Skeletal muscle tissue (tissue), 4 donors: ENCODE data around the gene MORN5. TPM values are rescaled to one million over a fixed set of nuclear protein-coding genes. Genes with fewer than 3 reads are reported as not detected.

Experiments
- H3K27ac ChIP-seq: one replicate; pipeline ENCODE4 v1.7.0; 2013; ENCODE audit warnings: mild to moderate bottlenecking, low read depth, low read length, inconsistent platforms
- H3K27me3 ChIP-seq, 3 donors: one replicate each; pipeline ENCODE4 v1.7.0; 2013; ENCODE audit warnings: low read length in 3 of 3; ENCODE audit not compliant: control insufficient read depth in 3 of 3, insufficient read depth in 3 of 3
- H3K36me3 ChIP-seq, 3 donors: one replicate each; pipeline ENCODE4 v1.7.0; 2013; ENCODE audit warnings: low read length in 3 of 3; ENCODE audit not compliant: control insufficient read depth in 3 of 3, insufficient read depth in 3 of 3
- H3K4me1 ChIP-seq, 3 donors: one replicate each; pipeline ENCODE4 v1.7.0; 2013; ENCODE audit warnings: low read length in 3 of 3, mild to moderate bottlenecking in 3 of 3; ENCODE audit not compliant: control insufficient read depth in 3 of 3, insufficient read depth in 3 of 3
- H3K4me3 ChIP-seq, 3 donors: one replicate each; pipeline ENCODE4 v1.7.0; 2013; ENCODE audit warnings: low read length in 3 of 3
- H3K9ac ChIP-seq, 3 donors: one replicate each; pipeline ENCODE4 v1.7.0; 2013; ENCODE audit warnings: low read length in 3 of 3, mild to moderate bottlenecking in 3 of 3, moderate library complexity in 2 of 3, low read depth in 1 of 3
- H3K9me3 ChIP-seq, 3 donors: one replicate each; pipeline ENCODE4 v1.7.0; 2013; ENCODE audit warnings: low read length in 3 of 3; ENCODE audit not compliant: control insufficient read depth in 3 of 3
- total RNA-seq: library from RNA; depleted of rRNA; stranded (reverse); fragments of >200 nt; gene quantifications from one replicate; pipeline ENCODE4 v1.2.3, GENCODE V29; 2014
- donor health status: Osteomylitis.

MORN5 gene
- total RNA-seq, 1 donor from 2014 or later, result not detected

GRCh38 chr9:122186301-122186700 is 26.6 kb downstream of the MORN5 start:
- no peak overlapping the region for H3K4me3 ChIP-seq
- no peak overlapping the region for H3K27ac ChIP-seq
- H3K4me1 ChIP-seq, result no peaks in the 10 kb centered on the region
- peaks cover 5 to 12% (median 8%) of the 10 kb centered on the region in 3 donors for H3K27me3 ChIP-seq
- no peaks in the 10 kb centered on the region for H3K9me3 ChIP-seq
- H3K36me3 ChIP-seq, result no peaks in the 10 kb centered on the region
- no peak overlapping the region for H3K9ac ChIP-seq

- Histone ChIP-seq H3K9ac (no peak overlapping the region), H3K27ac (no peak overlapping the region), H3K36me3 (no peaks in the 10 kb centered on the region), H3K27me3 (peaks cover 1 to 11% (median 5%) of the 10 kb centered on the region in 3 donors), H3K4me1 (no peaks in the 10 kb centered on the region), H3K4me3 (no peak overlapping the region), H3K9me3 (no peaks in the 10 kb centered on the region)
Measured at GRCh38 chr9:122186777-122187470, 27.2 kb downstream of the MORN5 start.

- Histone ChIP-seq H3K4me1 (no peaks in the 10 kb centered on the region), H3K27me3 (peaks cover 0 to 9% (median 0%) of the 10 kb centered on the region in 3 donors), H3K36me3 (no peaks in the 10 kb centered on the region), H3K9ac (no peak overlapping the region), H3K27ac (no peak overlapping the region), H3K4me3 (no peak overlapping the region), H3K9me3 (no peaks in the 10 kb centered on the region)
Measured at GRCh38 chr9:122188369-122188768, 28.7 kb downstream of the MORN5 start.

- Histone ChIP-seq H3K27me3 (peaks cover 0 to 9% (median 0%) of the 10 kb centered on the region in 3 donors), H3K36me3 (no peaks in the 10 kb centered on the region), H3K27ac (no peak overlapping the region), H3K9ac (no peak overlapping the region), H3K9me3 (no peaks in the 10 kb centered on the region), H3K4me1 (no peaks in the 10 kb centered on the region), H3K4me3 (no peak overlapping the region)
Measured at GRCh38 chr9:122190597-122191381, 31.1 kb downstream of the MORN5 start.

- Histone ChIP-seq H3K4me1 (no peaks in the 10 kb centered on the region), H3K27ac (no peak overlapping the region), H3K4me3 (no peak overlapping the region), H3K27me3 (peaks cover 0 to 9% (median 3%) of the 10 kb centered on the region in 3 donors), H3K36me3 (no peaks in the 10 kb centered on the region), H3K9ac (no peak overlapping the region), H3K9me3 (no peaks in the 10 kb centered on the region)
Measured at GRCh38 chr9:122191584-122191983, 31.9 kb downstream of the MORN5 start.

- Histone ChIP-seq H3K9ac (no peak overlapping the region), H3K9me3 (no peaks in the 10 kb centered on the region)
Measured at GRCh38 chr9:122192261-122192875, 32.7 kb downstream of the MORN5 start.

GRCh38 chr9:122192914-122193525 is 33.3 kb downstream of the MORN5 start:
- Histone ChIP-seq H3K9ac (no peak overlapping the region), H3K27me3 (peaks cover 5 to 14% (median 11%) of the 10 kb centered on the region in 3 donors), H3K9me3 (no peaks in the 10 kb centered on the region), H3K4me3 (no peak overlapping the region), H3K36me3 (no peaks in the 10 kb centered on the region), H3K27ac (no peak overlapping the region), H3K4me1 (no peaks in the 10 kb centered on the region)

More at GRCh38 chr9:122192261-122192875, 32.7 kb downstream of the MORN5 start:
- Histone ChIP-seq H3K4me3 (no peak overlapping the region), H3K36me3 (no peaks in the 10 kb centered on the region), H3K4me1 (no peaks in the 10 kb centered on the region), H3K27me3 (peaks cover under 1 to 9% (median 4%) of the 10 kb centered on the region in 3 donors), H3K27ac (no peak overlapping the region)

GRCh38 chr9:122193651-122194050 is 33.9 kb downstream of the MORN5 start:
- no peaks in the 10 kb centered on the region for H3K4me1 ChIP-seq
- no peak overlapping the region for H3K9ac ChIP-seq
- no peak overlapping the region for H3K4me3 ChIP-seq
- peaks cover 5 to 18% (median 12%) of the 10 kb centered on the region in 3 donors for H3K27me3 ChIP-seq
- no peaks in the 10 kb centered on the region for H3K9me3 ChIP-seq
- no peak overlapping the region for H3K27ac ChIP-seq
- H3K36me3 ChIP-seq, result no peaks in the 10 kb centered on the region

- Histone ChIP-seq H3K9ac (no peak overlapping the region), H3K36me3 (no peaks in the 10 kb centered on the region), H3K4me1 (no peaks in the 10 kb centered on the region), H3K9me3 (no peaks in the 10 kb centered on the region), H3K27me3 (peaks cover 5 to 18% (median 12%) of the 10 kb centered on the region in 3 donors), H3K27ac (no peak overlapping the region), H3K4me3 (no peak overlapping the region)
Measured at GRCh38 chr9:122195875-122196274, 36.2 kb downstream of the MORN5 start.
